Mucosa of descending colon (tissue), 3 donors: ENCODE results near the gene LRRTM4. TPM values are rescaled to one million over a fixed set of nuclear protein-coding genes. Genes with fewer than 3 reads are reported as not detected.
A peak's percentile ranks its signal among the peaks of the same experiment; 100 is the strongest.

Source experiments
- ATAC-seq: fragments of 200-7000 bp; cut with Tn5 transposase; one replicate; pipeline ENCODE4 v1.9.1; 2020; ENCODE audit warnings: mild to moderate bottlenecking, moderate library complexity
- DNase-seq, 3 donors: peaks; one replicate each; pipeline ENCODE4 v3.0.0-alpha.2; 2020
- H3K36me3 ChIP-seq: fragments of 200-600 bp; one replicate; pipeline ENCODE4 v1.8.0; 2021; ENCODE audit warnings: low read depth, mild to moderate bottlenecking
- H3K4me1 ChIP-seq: fragments of 200-600 bp; one replicate; pipeline ENCODE4 v1.8.0; 2021; ENCODE audit warnings: low read depth, mild to moderate bottlenecking
- H3K4me3 ChIP-seq: fragments of 200-600 bp; one replicate; pipeline ENCODE4 v1.8.0; 2021; ENCODE audit warnings: mild to moderate bottlenecking
- H3K9me3 ChIP-seq: fragments of 200-600 bp; one replicate; pipeline ENCODE4 v1.8.0; 2021; ENCODE audit warnings: mild to moderate bottlenecking
- intact Hi-C, 2 donors: fragments of 100-400 bp; cut with DNase I in 1 of 2; cut with micrococcal nuclease in 1 of 2; formaldehyde crosslinking; loops; one replicate each; pipeline versions ENCODE4 v1.11.0 to v1.11.1; 2022; cut with DNase I, micrococcal nuclease
- total RNA-seq, 3 donors: library from RNA; stranded (reverse); fragmentation: NEBNext Ultra II Directional in 2 of 3; extraction: Animal tissue kit (Norgen Biotek cat#: 25700) in 2 of 3; gene quantifications; one replicate each; pipeline versions ENCODE4 v1.2.1 to v1.2.4, GENCODE V29; 2021 to 2023
- TF ChIP-seq, protein P1 (sequence below): fragments of 200-600 bp; IDR thresholded peaks from one replicate; pipeline ENCODE4 v1.8.0; 2022; ENCODE audit warnings: antibody characterized with exemption, mild to moderate bottlenecking
- donor health status: DM: no; HTN: no; CAD: no; lungs with moderate emphysema.
- donor health status: DM: no; HTN: no; CAD: no.
- donor health status: DM: no; HTN: yes; CAD: no.

Gene LRRTM4
- total RNA-seq, 3 donors from 2014 or later = 0.41 to 1.4 TPM; not detected in 1

GRCh38 chr2:76826691-76827090 is 695.5 kb downstream of the LRRTM4 start:
- ATAC-seq = no peak
- no peak for DNase-seq
- TF ChIP-seq, protein P1, sequence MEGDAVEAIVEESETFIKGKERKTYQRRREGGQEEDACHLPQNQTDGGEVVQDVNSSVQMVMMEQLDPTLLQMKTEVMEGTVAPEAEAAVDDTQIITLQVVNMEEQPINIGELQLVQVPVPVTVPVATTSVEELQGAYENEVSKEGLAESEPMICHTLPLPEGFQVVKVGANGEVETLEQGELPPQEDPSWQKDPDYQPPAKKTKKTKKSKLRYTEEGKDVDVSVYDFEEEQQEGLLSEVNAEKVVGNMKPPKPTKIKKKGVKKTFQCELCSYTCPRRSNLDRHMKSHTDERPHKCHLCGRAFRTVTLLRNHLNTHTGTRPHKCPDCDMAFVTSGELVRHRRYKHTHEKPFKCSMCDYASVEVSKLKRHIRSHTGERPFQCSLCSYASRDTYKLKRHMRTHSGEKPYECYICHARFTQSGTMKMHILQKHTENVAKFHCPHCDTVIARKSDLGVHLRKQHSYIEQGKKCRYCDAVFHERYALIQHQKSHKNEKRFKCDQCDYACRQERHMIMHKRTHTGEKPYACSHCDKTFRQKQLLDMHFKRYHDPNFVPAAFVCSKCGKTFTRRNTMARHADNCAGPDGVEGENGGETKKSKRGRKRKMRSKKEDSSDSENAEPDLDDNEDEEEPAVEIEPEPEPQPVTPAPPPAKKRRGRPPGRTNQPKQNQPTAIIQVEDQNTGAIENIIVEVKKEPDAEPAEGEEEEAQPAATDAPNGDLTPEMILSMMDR = no peak
- intact Hi-C loops = no loop called here
- no peaks in the 10 kb centered on the region for H3K36me3 ChIP-seq
- no peaks in the 10 kb centered on the region for H3K9me3 ChIP-seq
- no peaks in the 10 kb centered on the region for H3K4me1 ChIP-seq
- H3K4me3 ChIP-seq = no peak overlapping the region

DNA sequence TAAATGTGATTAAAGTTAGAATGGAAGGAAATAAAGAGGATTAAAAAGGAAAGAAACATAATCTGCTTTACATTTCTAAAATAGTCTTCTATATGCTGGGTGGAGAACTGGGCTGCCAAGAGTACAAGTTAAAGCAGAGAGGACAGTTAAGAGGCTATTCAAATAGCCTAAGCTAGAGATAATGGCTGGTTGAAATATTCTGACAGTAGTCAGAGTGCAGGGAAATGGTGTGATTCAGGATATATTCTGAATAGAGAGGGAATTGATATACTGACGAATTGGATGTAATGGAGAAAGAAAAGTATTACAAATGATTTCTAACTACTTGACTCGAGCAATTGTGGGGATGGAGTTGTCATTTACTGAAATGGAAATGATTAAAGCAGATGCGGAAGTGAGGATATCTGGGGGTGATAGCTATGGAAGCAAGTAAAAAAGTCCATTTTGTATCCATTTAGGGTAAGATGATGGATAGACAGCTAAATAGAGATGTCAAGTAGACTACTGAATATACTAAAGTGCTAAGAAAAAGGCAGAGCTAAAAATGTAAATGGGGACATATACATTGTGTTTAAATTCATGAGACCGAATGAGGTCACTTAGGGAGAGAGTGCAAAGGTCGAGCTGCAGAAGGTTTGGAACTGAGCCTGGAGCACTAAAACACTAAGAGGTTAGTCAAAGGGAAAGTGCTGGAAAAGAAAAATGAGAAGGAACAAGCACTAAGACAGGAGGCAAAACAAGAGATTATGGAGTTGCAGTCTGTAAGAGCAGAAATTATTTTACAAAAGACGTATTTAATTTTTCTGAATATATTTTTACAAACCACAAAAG is 696.8 kb downstream of the LRRTM4 start:
- Histone ChIP-seq H3K4me3 (no peak overlapping the region), H3K9me3 (no peaks in the 10 kb centered on the region), H3K36me3 (no peaks in the 10 kb centered on the region), H3K4me1 (no peaks in the 10 kb centered on the region)
- intact Hi-C loops = no loop called here
- peak; percentile 93 for ATAC-seq
- DNase-seq = peak in 2 of 3 donors; percentile 35 to 76
- TF ChIP-seq, protein P1 = no peak

- no peak overlapping the region for H3K4me3 ChIP-seq
- no peaks in the 10 kb centered on the region for H3K4me1 ChIP-seq
- intact Hi-C loops = no loop called here
- no peak for ATAC-seq
- H3K36me3 ChIP-seq = no peaks in the 10 kb centered on the region
- DNase-seq = no peak
- TF ChIP-seq, protein P1 = no peak
- H3K9me3 ChIP-seq = no peaks in the 10 kb centered on the region
Observed at GRCh38 chr2:76821731-76822130, 700.4 kb downstream of the LRRTM4 start.

GRCh38 chr2:76813084-76813483 is 709.1 kb downstream of the LRRTM4 start:
- intact Hi-C loops = no loop called here
- DNase-seq = no peak

DNA sequence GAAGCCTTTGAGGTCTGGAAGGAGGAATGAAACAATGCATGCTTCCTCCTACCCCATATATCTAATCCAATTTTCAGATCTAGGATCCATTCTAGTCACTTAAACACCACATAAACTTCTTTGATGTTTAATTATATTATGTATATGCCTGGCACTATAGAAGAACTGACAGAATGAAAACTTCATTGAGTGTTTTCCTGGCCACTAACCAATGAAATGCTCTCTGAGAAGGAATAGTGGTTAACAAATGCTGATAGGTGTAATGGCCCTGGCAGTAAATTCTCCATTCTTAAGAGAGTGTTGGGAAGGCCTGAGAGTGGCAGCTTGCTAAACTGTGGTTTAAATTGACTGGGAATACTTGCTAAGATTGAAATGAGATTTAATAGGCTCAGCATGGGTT is 710.0 kb downstream of the LRRTM4 start:
- intact Hi-C loops = no loop called here
- DNase-seq = no peak
- H3K9me3 ChIP-seq = no peaks in the 10 kb centered on the region
- ATAC-seq = no peak
- no peaks in the 10 kb centered on the region for H3K36me3 ChIP-seq
- no peaks in the 10 kb centered on the region for H3K4me1 ChIP-seq
- no peak overlapping the region for H3K4me3 ChIP-seq
- TF ChIP-seq, protein P1 = no peak

More at GRCh38 chr2:76813084-76813483, 709.1 kb downstream of the LRRTM4 start:
- TF ChIP-seq, protein P1 = no peak
- Histone ChIP-seq H3K4me3 (no peak overlapping the region), H3K4me1 (no peaks in the 10 kb centered on the region), H3K36me3 (no peaks in the 10 kb centered on the region), H3K9me3 (no peaks in the 10 kb centered on the region)
- no peak for ATAC-seq
